Heart left ventricle (tissue), 16 donors: Measurements from ENCODE around the gene CD99L2. TPM values are rescaled to one million over a fixed set of nuclear protein-coding genes. Genes with fewer than 3 reads are reported as not detected.

Experiments
- ATAC-seq, 4 donors: fragments of 200-7000 bp; cut with Tn5 transposase; one replicate each; pipeline ENCODE4 v1.9.1; 2020 to 2022; ENCODE audit warnings: moderate library complexity in 4 of 4, mild to moderate bottlenecking in 3 of 4, moderate number of reproducible peaks in 1 of 4
- DNase-seq, 5 donors: peaks; one replicate each; pipeline ENCODE4 v3.0.0-alpha.2; 2020
- H3K27ac ChIP-seq, 12 donors: fragments of 200-600 bp; sonication (generic) in 4 of 12; one replicate each; pipeline versions ENCODE4 v1.5.0 to v1.8.0; 2016 to 2022; ENCODE audit warnings: mild to moderate bottlenecking in 2 of 12
- H3K27me3 ChIP-seq, 9 donors: fragments of 200-600 bp; sonication (generic) in 2 of 9; one replicate each; pipeline versions ENCODE4 v1.5.1 to v1.8.0; 2016 to 2022; ENCODE audit warnings: mild to moderate bottlenecking in 3 of 9
- H3K36me3 ChIP-seq, 9 donors: fragments of 200-600 bp; sonication (generic) in 2 of 9; one replicate each; pipeline versions ENCODE4 v1.5.0 to v1.8.0; 2018 to 2022; ENCODE audit warnings: mild to moderate bottlenecking in 2 of 9
- H3K4me1 ChIP-seq, 12 donors: fragments of 200-600 bp; sonication (generic) in 4 of 12; one replicate each; pipeline versions ENCODE4 v1.5.0 to v1.8.0; 2016 to 2022; ENCODE audit warnings: mild to moderate bottlenecking in 3 of 12
- H3K4me3 ChIP-seq, 12 donors: fragments of 200-600 bp; sonication (generic) in 4 of 12; one replicate each; pipeline versions ENCODE4 v1.5.0 to v1.8.0; 2017 to 2022; ENCODE audit warnings: mild to moderate bottlenecking in 9 of 12, moderate library complexity in 4 of 12
- H3K9me3 ChIP-seq, 12 donors: fragments of 200-600 bp; sonication (generic) in 4 of 12; one replicate each; pipeline versions ENCODE4 v1.5.0 to v1.8.0; 2016 to 2022; ENCODE audit warnings: mild to moderate bottlenecking in 1 of 12
- POLR2A ChIP-seq, 2 donors: fragments of 450-650 bp; IDR thresholded peaks; one replicate each; pipeline ENCODE4 v1.6.1; 2017; ENCODE audit warnings: antibody characterized with exemption in 2 of 2, mild to moderate bottlenecking in 2 of 2, moderate library complexity in 2 of 2
- WGBS, 4 donors: extraction: QIAGEN DNeasy Blood & Tissue Kit in 2 of 4; methylation state at CpG; one replicate each; pipeline versions ENCODE4 v1.1.5 to v1.1.7; 2013 to 2018; 5-methylcytosine and 5-hydroxymethylcytosine counted together
- intact Hi-C, 10 donors: fragments of 100-400 bp; cut with DNase I; formaldehyde crosslinking; loops; one replicate each; pipeline versions ENCODE4 v1.11.1 to v1.14.2; 2022
- polyA plus RNA-seq, 2 donors: library from polyadenylated mRNA; stranded (reverse); fragments of 200-250 nt; gene quantifications; one replicate each; pipeline ENCODE4 v1.2.3, GENCODE V29; 2013
- total RNA-seq, 9 donors: library from RNA; depleted of rRNA in 2 of 9; stranded (reverse); fragments of >200 nt in 2 of 9; fragmentation: NEBNext Ultra II Directional in 3 of 9; extraction: Animal tissue kit (Norgen Biotek cat#: 25700) in 3 of 9; gene quantifications; one replicate each; pipeline versions ENCODE4 v1.1.0 to v1.2.4, GENCODE V29; 2016 to 2023
- TF ChIP-seq, protein P1 (sequence below), 12 donors: fragments of 200-600 bp; sonication (generic) in 4 of 12; IDR thresholded peaks; one replicate each; pipeline versions ENCODE4 v1.5.0 to v1.8.0; 2018 to 2022; ENCODE audit warnings: antibody characterized with exemption in 12 of 12, mild to moderate bottlenecking in 5 of 12
- donor health status: ischemic (EF 13 %, LVEDD 7.1; RV severe dilation, severe dysfunction).
- donor health status: healthy with polysubstance abuse.
- donor health status: DM: no; HTN: yes; CAD: no.
- donor health status: DM: no; HTN: no; CAD: no.
- donor health status: ischemic (EF 25% LVEDD 6.9; RV normal size, moderate dysfunction).
- donor health status: ischemic (EF 25% LVEDD 5.7; RV mildly dilated, moderate dysfunction).
- donor health status: healthy.
- donor health status: DM: yes; HTN: yes; CAD: no.
- donor health status: ischemic (EF 35%, LVEDD 5.7; RV mildly dilated, moderate dysfunction).
- donor health status: nonischemic (EF 11% LVEDD 7.7; RV severe dilation, severe dysfunction).
- donor health status: DM: yes; HTN: yes; CAD: no.
- donor health status: PGD.
- donor health status: ischemic (EF 29% LVEDD 5.4; RV normal size, mild dysfunction).
- donor health status: nonischemic (EF 23%, LVEDD 6.1; RV moderate dilation, normal function).

The CD99L2 gene
- total and polyA plus RNA-seq, 11 donors: 51.9 to 115 (median 82.1) TPM

DNA sequence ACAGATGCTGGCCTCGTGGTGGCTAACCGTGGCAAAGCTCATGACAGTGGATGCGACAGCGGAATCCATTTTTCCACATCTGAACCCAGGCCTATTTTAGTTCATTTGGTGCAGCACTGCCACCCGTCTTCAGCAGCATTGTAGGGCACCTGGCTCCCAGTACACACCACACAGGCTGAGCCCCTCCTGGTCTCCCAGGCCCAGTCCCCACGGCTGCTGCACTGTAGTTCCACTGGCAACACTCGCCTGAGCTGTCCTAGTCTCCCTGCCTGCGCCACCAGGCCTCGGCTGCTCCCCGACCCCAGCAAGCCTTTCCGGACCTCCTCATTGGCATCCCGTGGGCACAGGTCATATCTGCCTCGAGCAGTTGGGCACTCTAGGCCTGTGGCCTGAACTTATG lies 129.1 kb downstream of the CD99L2 start:
- WGBS, 4 donors: 77 to 95% (median 88%) methylated on average over 13 of the region's 13 CpGs
- Histone ChIP-seq H3K4me1 (peaks cover 0 to 15% (median 8%) of the 10 kb centered on the region in 12 donors), H3K27ac (no peak overlapping the region), H3K36me3 (peaks cover 0 to 12% (median 0%) of the 10 kb centered on the region in 9 donors), H3K9me3 (no peaks in the 10 kb centered on the region), H3K4me3 (no peak overlapping the region), H3K27me3 (no peaks in the 10 kb centered on the region)
- ATAC-seq (no peak), DNase-seq (no peak)
- intact Hi-C loops: no loop called here
- TF ChIP-seq, protein P1, sequence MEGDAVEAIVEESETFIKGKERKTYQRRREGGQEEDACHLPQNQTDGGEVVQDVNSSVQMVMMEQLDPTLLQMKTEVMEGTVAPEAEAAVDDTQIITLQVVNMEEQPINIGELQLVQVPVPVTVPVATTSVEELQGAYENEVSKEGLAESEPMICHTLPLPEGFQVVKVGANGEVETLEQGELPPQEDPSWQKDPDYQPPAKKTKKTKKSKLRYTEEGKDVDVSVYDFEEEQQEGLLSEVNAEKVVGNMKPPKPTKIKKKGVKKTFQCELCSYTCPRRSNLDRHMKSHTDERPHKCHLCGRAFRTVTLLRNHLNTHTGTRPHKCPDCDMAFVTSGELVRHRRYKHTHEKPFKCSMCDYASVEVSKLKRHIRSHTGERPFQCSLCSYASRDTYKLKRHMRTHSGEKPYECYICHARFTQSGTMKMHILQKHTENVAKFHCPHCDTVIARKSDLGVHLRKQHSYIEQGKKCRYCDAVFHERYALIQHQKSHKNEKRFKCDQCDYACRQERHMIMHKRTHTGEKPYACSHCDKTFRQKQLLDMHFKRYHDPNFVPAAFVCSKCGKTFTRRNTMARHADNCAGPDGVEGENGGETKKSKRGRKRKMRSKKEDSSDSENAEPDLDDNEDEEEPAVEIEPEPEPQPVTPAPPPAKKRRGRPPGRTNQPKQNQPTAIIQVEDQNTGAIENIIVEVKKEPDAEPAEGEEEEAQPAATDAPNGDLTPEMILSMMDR (IDR thresholded peaks at IDR 0.05): no peak
- no peak for TF ChIP-seq POLR2A (IDR thresholded peaks at IDR 0.05)

DNA sequence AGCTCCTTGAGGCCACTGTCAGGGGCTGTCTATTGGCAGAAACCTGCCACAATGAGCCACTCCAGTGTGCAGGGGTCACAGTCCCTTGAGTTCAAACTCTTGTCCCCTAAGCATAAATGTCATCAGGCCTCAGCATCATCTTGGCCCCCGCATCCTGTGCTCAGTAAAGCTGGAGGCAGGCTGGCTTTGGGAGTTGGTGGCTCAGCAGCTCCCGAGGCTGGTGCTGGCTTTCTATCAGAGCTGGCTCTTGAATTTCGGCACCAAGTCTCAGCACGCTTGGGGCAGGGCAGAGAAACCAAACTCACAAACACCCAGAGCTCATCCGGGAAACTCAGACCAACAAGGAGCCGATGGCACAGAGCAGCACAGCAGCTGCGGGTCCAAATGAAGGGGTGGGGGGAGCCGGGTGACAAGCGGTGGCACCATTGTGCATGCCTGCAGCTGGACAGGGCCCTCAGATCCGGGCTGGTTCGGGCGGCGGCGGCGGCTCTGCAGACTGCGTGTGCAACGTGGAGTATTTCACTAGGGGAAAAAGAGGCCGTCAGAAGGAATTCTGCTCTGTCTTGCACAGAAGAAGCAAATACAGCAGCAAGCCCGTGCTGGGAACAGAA lies 129.8 kb downstream of the CD99L2 start:
- ATAC-seq: no peak
- no peak overlapping the region for H3K27ac ChIP-seq
- no peak for DNase-seq
- intact Hi-C loops: no loop called here
- no peaks in the 10 kb centered on the region for H3K27me3 ChIP-seq
- TF ChIP-seq, protein P1 (IDR thresholded peaks at IDR 0.05): no peak
- TF ChIP-seq POLR2A (IDR thresholded peaks at IDR 0.05): no peak
- peaks cover 0 to 12% (median 0%) of the 10 kb centered on the region in 9 donors for H3K36me3 ChIP-seq
- H3K4me3 ChIP-seq: no peak overlapping the region
- H3K9me3 ChIP-seq: no peaks in the 10 kb centered on the region
- peaks cover 0 to 15% (median 8%) of the 10 kb centered on the region in 12 donors for H3K4me1 ChIP-seq
- 86 to 93% (median 90%) methylated on average over 17 to 19 of the region's 19 CpGs for WGBS, 4 donors

DNA sequence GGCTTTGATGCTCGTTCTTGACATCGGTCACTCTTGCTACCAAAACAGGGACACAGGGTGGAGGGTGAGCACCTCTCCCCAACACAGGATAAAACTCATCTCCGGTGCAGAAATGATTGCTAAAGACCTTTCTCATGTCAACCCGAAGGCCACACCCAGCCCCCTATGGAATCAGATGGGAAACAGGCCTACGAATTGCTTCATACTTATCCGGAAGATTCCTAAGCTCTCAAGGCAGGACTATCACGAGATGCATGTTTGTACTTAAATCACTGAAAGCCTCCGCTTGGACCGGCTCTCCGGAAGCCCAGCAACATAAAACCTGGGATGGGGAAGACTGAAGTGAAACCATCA lies 130.4 kb downstream of the CD99L2 start:
- 71 to 91% (median 79%) methylated on average over 10 of the region's 10 CpGs for WGBS, 4 donors
- Histone ChIP-seq H3K36me3 (peaks cover 0 to 12% (median 0%) of the 10 kb centered on the region in 9 donors), H3K4me1 (peaks cover 0 to 15% (median 8%) of the 10 kb centered on the region in 12 donors), H3K27me3 (no peaks in the 10 kb centered on the region), H3K9me3 (no peaks in the 10 kb centered on the region), H3K27ac (no peak overlapping the region), H3K4me3 (no peak overlapping the region)
- intact Hi-C loops: no loop called here
- no peak for DNase-seq
- no peak for ATAC-seq
- no peak for TF ChIP-seq POLR2A (IDR thresholded peaks at IDR 0.05)
- TF ChIP-seq, protein P1 (IDR thresholded peaks at IDR 0.05): no peak

DNA sequence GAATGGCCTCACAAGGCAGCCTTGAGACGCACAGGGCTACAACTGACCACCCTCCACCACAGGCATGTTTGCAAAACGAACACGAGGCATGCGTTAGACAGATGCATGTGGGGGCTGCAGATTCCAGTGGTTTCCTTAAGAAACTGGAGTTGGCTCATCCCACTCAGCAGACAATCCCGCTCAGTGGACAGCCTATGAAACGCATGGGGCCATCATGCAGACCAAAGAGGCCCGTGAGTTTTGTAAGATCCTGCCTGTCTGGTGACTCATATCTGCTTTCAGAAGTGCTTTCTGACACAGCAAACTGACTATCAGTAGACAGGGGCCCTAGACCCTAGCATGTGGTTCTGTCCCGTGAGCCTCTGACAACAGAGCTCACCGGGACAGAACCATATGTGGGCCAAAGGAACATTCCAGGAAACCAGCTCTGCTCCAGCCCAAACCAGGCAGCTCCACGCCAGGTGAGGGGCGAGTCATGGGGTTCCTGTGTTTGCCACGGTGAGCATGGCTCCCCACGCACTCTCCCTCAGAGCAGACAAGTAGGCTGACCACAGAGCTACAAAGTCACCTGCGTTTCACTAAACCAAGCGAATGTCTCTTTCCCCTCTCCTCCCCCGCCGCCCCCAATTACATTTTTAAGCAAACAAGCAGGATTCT lies 130.9 kb downstream of the CD99L2 start:
- peaks cover 0 to 12% (median 0%) of the 10 kb centered on the region in 9 donors for H3K36me3 ChIP-seq
- no peak for DNase-seq

More for the DNA sequence above, 130.9 kb downstream of the CD99L2 start:
- no peaks in the 10 kb centered on the region for H3K27me3 ChIP-seq
- intact Hi-C loops: no loop called here
- H3K27ac ChIP-seq: no peak overlapping the region
- no peaks in the 10 kb centered on the region for H3K9me3 ChIP-seq
- peak in 3 of 4 donors; percentile 14 to 41 (median 23) for ATAC-seq
- 65 to 75% (median 69%) methylated on average over 13 to 17 of the region's 17 CpGs for WGBS, 4 donors
- H3K4me1 ChIP-seq: peaks cover 0 to 15% (median 8%) of the 10 kb centered on the region in 12 donors
- TF ChIP-seq POLR2A (IDR thresholded peaks at IDR 0.05): no peak
- TF ChIP-seq, protein P1 (IDR thresholded peaks at IDR 0.05): no peak
- H3K4me3 ChIP-seq: no peak overlapping the region
